GM19452 (cell line): Measurements from ENCODE around the gene ROBO1.

Experiments used
- ATAC-seq: cut with Tn5 transposase; IDR thresholded peaks from one replicate; pipeline ENCODE4 v1.9.1; 2021; ENCODE audit not compliant: unreplicated experiment

ROBO1 gene

GRCh38 chr3:79027593-79027992 is 740.2 kb downstream of the ROBO1 start:
- no peak for ATAC-seq

GRCh38 chr3:79019924-79020173 is 747.9 kb downstream of the ROBO1 start:
- ATAC-seq, result no peak

- ATAC-seq, result no peak
Observed at GRCh38 chr3:79019137-79019923, 748.5 kb downstream of the ROBO1 start.

- no peak for ATAC-seq
Observed at GRCh38 chr3:79018671-79019136, 749.1 kb downstream of the ROBO1 start.

- no peak for ATAC-seq
Observed at GRCh38 chr3:79018265-79018664, 749.5 kb downstream of the ROBO1 start.

GRCh38 chr3:79016587-79017376 is 751.0 kb downstream of the ROBO1 start:
- no peak for ATAC-seq

- ATAC-seq, result no peak
Observed at GRCh38 chr3:79015854-79016253, 751.9 kb downstream of the ROBO1 start.

- ATAC-seq, result no peak
Observed at GRCh38 chr3:79012946-79013362, 754.8 kb downstream of the ROBO1 start.

GRCh38 chr3:79012530-79012913 is 755.3 kb downstream of the ROBO1 start:
- ATAC-seq, result no peak

GRCh38 chr3:79011821-79012529 is 755.8 kb downstream of the ROBO1 start:
- ATAC-seq, result no peak

- ATAC-seq, result no peak
Observed at GRCh38 chr3:79009861-79010260, 757.9 kb downstream of the ROBO1 start.

GRCh38 chr3:79006077-79006476 is 761.7 kb downstream of the ROBO1 start:
- ATAC-seq, result no peak

- ATAC-seq, result no peak
Observed at GRCh38 chr3:79005084-79005483, 762.7 kb downstream of the ROBO1 start.

- ATAC-seq, result no peak
Observed at GRCh38 chr3:79003994-79004393, 763.8 kb downstream of the ROBO1 start.

- no peak for ATAC-seq
Observed at GRCh38 chr3:79002465-79003372, 765.1 kb downstream of the ROBO1 start.

GRCh38 chr3:79001255-79001654 is 766.5 kb downstream of the ROBO1 start:
- no peak for ATAC-seq

GRCh38 chr3:78999139-78999538 is 768.7 kb downstream of the ROBO1 start:
- ATAC-seq, result no peak

GRCh38 chr3:78995087-78995486 is 772.7 kb downstream of the ROBO1 start:
- no peak for ATAC-seq

- ATAC-seq, result no peak
Observed at GRCh38 chr3:78994174-78995027, 773.4 kb downstream of the ROBO1 start.

GRCh38 chr3:78993375-78993774 is 774.4 kb downstream of the ROBO1 start:
- no peak for ATAC-seq
